ENCODE results near the gene CXCR6. TPM values are rescaled to one million over a fixed set of nuclear protein-coding genes. Genes with fewer than 3 reads are reported as not detected.

The CXCR6 gene
- total RNA-seq, 6 experiments from 2014 or later, result not detected

GRCh38 chr3:45980229-45980813 is 37.1 kb downstream of the CXCR6 start:
- DNase-seq, result no peak
- Mint-ChIP-seq H3K4me1 (ENCODE audit: low read depth) (peaks cover 29% of the 10 kb centered on the region), H3K27me3 (ENCODE audit: insufficient read depth) (no peaks in the 10 kb centered on the region), H3K27ac (no peak overlapping the region), H3K9me3 (no peaks in the 10 kb centered on the region), H3K4me3 (no peak overlapping the region), H3K36me3 (ENCODE audit: low read depth) (peaks cover 43% of the 10 kb centered on the region)
- TF ChIP-seq CTCF (IDR thresholded peaks at IDR 0.05), result no peak

- H3K4me1 Mint-ChIP-seq (ENCODE audit: low read depth), result peaks cover 34% of the 10 kb centered on the region
- H3K9me3 Mint-ChIP-seq, result no peaks in the 10 kb centered on the region
- peaks cover 40% of the 10 kb centered on the region for H3K36me3 Mint-ChIP-seq (ENCODE audit: low read depth)
- no peaks in the 10 kb centered on the region for H3K27me3 Mint-ChIP-seq (ENCODE audit: insufficient read depth)
- H3K27ac Mint-ChIP-seq, result peak overlapping the region; percentile 45
- TF ChIP-seq CTCF (IDR thresholded peaks at IDR 0.05), result no peak
- no peak overlapping the region for H3K4me3 Mint-ChIP-seq
- DNase-seq, result no peak
Observed at GRCh38 chr3:45980819-45981218, 37.6 kb downstream of the CXCR6 start.

- TF ChIP-seq CTCF (IDR thresholded peaks at IDR 0.05), result no peak
- Mint-ChIP-seq H3K27ac (peak overlapping the region; percentile 45), H3K4me3 (no peak overlapping the region), H3K9me3 (no peaks in the 10 kb centered on the region), H3K4me1 (ENCODE audit: low read depth) (peaks cover 41% of the 10 kb centered on the region), H3K27me3 (ENCODE audit: insufficient read depth) (peaks cover 3% of the 10 kb centered on the region; the same call in 1 of the 2 replicates), H3K36me3 (ENCODE audit: low read depth) (peaks cover 40% of the 10 kb centered on the region)
- peak; percentile 46 for DNase-seq
Observed at GRCh38 chr3:45981346-45982074, 38.2 kb downstream of the CXCR6 start.

- H3K4me1 Mint-ChIP-seq (ENCODE audit: low read depth), result peaks cover 64% of the 10 kb centered on the region
Observed at GRCh38 chr3:45983770-45984169, 40.5 kb downstream of the CXCR6 start.

More at GRCh38 chr3:45983770-45984169, 40.5 kb downstream of the CXCR6 start:
- Mint-ChIP-seq H3K36me3 (ENCODE audit: low read depth) (peaks cover 22% of the 10 kb centered on the region), H3K27ac (no peak overlapping the region), H3K27me3 (ENCODE audit: insufficient read depth) (peaks cover 3% of the 10 kb centered on the region; the same call in 1 of the 2 replicates), H3K4me3 (no peak overlapping the region), H3K9me3 (no peaks in the 10 kb centered on the region)
- no peak for DNase-seq
- no peak for TF ChIP-seq CTCF (IDR thresholded peaks at IDR 0.05)

Measured in HFFc6 (cell line).